ENCODE results near the gene AANAT. TPM values are rescaled to one million over a fixed set of nuclear protein-coding genes. Genes with fewer than 3 reads are reported as not detected.
A peak's percentile ranks its signal among the peaks of the same experiment; 100 is the strongest.

AANAT gene
- total and polyA plus RNA-seq, 12 donors = 0.30 to 0.40 TPM; not detected in 10

DNA sequence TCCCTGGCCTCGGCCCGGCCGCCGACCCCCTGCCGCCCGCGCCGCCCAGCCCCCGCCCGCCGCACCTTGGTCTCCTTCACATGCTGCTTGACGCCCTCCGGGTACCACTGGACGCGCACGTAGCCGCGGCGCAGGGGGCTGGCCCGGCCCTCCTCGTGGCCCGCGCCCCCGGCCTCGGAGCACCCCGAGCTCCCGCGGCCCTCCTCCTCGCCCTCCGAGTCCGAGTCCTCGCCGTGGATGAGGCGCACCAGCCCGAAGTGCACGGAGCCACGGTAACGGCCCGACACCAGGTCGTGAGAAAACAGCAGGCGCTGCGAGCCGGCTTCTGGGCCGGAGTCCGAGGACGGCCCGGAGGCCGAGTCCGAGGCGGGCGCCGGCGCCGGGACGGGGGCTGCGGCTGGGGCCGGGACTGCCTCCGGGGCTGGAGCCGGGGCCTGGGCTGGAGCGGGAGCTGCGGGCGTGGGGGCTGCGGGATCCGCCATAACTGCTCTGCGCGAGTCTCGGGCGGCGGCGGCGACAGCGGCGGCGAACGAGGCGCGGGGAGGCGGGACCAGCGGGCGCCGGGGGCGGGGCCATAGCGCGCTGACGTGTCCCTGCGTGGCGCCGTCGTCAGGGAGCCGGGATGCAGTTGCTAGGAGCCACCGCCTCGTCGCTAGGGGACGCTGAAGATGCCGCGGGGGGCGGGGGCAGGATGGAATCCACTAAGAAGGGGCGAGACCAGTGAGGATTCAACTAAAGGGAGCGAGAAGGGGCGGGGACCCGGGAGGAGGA lies 14.6 kb upstream of the AANAT start, which contains the start of gene UBE2O:
Gene UBE2O, minus strand, starts transcription at position 493 of the 771 bp plus-strand sequence. Its CDS starts 11 bp downstream, at position 482.
- Histone ChIP-seq H3K4me3 (peak within 1 kb of the TSS; percentile 80 to 99 (median 87)), H3K4me1 (replicated peaks in 1 of 2) (peaks cover 8 to 21% of the 10 kb centered on the region in 2 donors), H3K36me3 (replicated peaks in 1 of 2) (no peaks in the 10 kb centered on the region), H3K9me3 (replicated peaks in 1 of 3) (no peaks in the 10 kb centered on the region), H3K27me3 (no peaks in the 10 kb centered on the region), H3K27ac (peak within 1 kb of the TSS in 2 of 5 donors; percentile 80 to 89)
- intact Hi-C loops (cut with DNase I) = loop anchor here in 1 of 2 donors (10.0 kb wide), 1 partner anchor 48 kb away; no protein-coding TSS in a partner anchor
- DNase-seq = peak; percentile 80 to 91 (median 86)
- TF ChIP-seq, protein P1, sequence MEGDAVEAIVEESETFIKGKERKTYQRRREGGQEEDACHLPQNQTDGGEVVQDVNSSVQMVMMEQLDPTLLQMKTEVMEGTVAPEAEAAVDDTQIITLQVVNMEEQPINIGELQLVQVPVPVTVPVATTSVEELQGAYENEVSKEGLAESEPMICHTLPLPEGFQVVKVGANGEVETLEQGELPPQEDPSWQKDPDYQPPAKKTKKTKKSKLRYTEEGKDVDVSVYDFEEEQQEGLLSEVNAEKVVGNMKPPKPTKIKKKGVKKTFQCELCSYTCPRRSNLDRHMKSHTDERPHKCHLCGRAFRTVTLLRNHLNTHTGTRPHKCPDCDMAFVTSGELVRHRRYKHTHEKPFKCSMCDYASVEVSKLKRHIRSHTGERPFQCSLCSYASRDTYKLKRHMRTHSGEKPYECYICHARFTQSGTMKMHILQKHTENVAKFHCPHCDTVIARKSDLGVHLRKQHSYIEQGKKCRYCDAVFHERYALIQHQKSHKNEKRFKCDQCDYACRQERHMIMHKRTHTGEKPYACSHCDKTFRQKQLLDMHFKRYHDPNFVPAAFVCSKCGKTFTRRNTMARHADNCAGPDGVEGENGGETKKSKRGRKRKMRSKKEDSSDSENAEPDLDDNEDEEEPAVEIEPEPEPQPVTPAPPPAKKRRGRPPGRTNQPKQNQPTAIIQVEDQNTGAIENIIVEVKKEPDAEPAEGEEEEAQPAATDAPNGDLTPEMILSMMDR (IDR thresholded peaks at IDR 0.05) = peak in 5 of 6 experiments; percentile 14 to 29 (median 26)
- peak; percentile 25 to 59 for TF ChIP-seq POLR2A (IDR thresholded peaks at IDR 0.05)
- WGBS, 4 donors = 0 to 2% (median 1%) methylated on average over 12 to 101 of the region's 101 CpGs

- intact Hi-C loops (cut with DNase I) = loop anchor here in 1 of 2 donors (10.0 kb wide), 1 partner anchor 49 kb away; no protein-coding TSS in a partner anchor
- DNase-seq = no peak
- peaks cover 8 to 20% of the 10 kb centered on the region in 2 donors for H3K4me1 ChIP-seq (replicated peaks in 1 of 2)
- no peaks in the 10 kb centered on the region for H3K36me3 ChIP-seq (replicated peaks in 1 of 2)
- H3K27me3 ChIP-seq = no peaks in the 10 kb centered on the region
- H3K9me3 ChIP-seq (replicated peaks in 1 of 3) = no peaks in the 10 kb centered on the region
- TF ChIP-seq POLR2A (IDR thresholded peaks at IDR 0.05) = no peak
- TF ChIP-seq, protein P1 (IDR thresholded peaks at IDR 0.05) = peak in 1 of 6 experiments; percentile 6
- no peak overlapping the region for H3K4me3 ChIP-seq
- H3K27ac ChIP-seq = no peak overlapping the region
- WGBS, 4 donors = 17 to 32% (median 23%) methylated on average over 6 of the region's 6 CpGs
Measured at GRCh38 chr17:76453431-76453743, 14.0 kb upstream of the AANAT start.

GRCh38 chr17:76458580-76459490 lies 8.6 kb upstream of the AANAT start:
- H3K4me3 ChIP-seq = no peak overlapping the region
- TF ChIP-seq, protein P1 (IDR thresholded peaks at IDR 0.05) = peak; percentile 30 to 65 (median 58)
- TF ChIP-seq POLR2A (IDR thresholded peaks at IDR 0.05) = no peak
- WGBS, 4 donors = 45 to 50% (median 45%) methylated on average over 6 to 9 of the region's 9 CpGs
- intact Hi-C loops (cut with DNase I) = loop anchor here in 1 of 2 donors (10.0 kb wide), 1 partner anchor 54 kb away; no protein-coding TSS in a partner anchor
- no peaks in the 10 kb centered on the region for H3K27me3 ChIP-seq
- H3K4me1 ChIP-seq (replicated peaks in 1 of 2) = no peaks in the 10 kb centered on the region
- H3K36me3 ChIP-seq (replicated peaks in 1 of 2) = no peaks in the 10 kb centered on the region
- peak; percentile 60 to 88 (median 77) for DNase-seq
- no peaks in the 10 kb centered on the region for H3K9me3 ChIP-seq (replicated peaks in 1 of 3)
- no peak overlapping the region for H3K27ac ChIP-seq

DNA sequence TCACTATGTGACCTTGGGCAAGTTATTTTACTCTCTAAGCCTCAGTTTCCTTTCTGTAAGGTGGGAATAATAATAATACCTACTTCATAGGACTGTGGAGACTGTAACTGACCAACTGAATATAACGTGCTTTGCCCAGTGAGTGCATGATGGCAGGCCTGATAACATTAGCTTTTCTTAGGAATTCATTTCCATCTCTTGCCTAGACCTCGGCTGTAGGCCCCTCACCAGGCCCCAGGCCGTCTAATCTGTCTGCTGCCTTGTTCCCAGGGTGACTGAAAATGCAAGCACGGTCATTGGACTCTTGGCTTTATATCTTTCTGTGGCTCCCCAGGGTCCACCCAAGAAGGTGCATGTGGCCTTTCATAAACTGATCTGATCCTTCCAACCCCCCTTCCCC lies 7.7 kb upstream of the AANAT start:
- no peaks in the 10 kb centered on the region for H3K9me3 ChIP-seq (replicated peaks in 1 of 3)
- WGBS, 4 donors = 64 to 82% (median 73%) methylated on average over 4 of the region's 4 CpGs
- H3K4me1 ChIP-seq (replicated peaks in 1 of 2) = no peaks in the 10 kb centered on the region
- no peaks in the 10 kb centered on the region for H3K36me3 ChIP-seq (replicated peaks in 1 of 2)
- no peak for TF ChIP-seq POLR2A (IDR thresholded peaks at IDR 0.05)
- TF ChIP-seq, protein P1 (IDR thresholded peaks at IDR 0.05) = no peak
- H3K4me3 ChIP-seq = no peak overlapping the region
- intact Hi-C loops (cut with DNase I) = loop anchor here (2.0 to 10.0 kb wide), 2 partner anchors 53 to 55 kb away; no protein-coding TSS in a partner anchor
- H3K27me3 ChIP-seq = no peaks in the 10 kb centered on the region
- H3K27ac ChIP-seq = no peak overlapping the region
- no peak for DNase-seq

Data from adrenal gland (tissue), 12 donors.